GM23338 (cell line): ENCODE data around the gene SP8. TPM values are rescaled to one million over a fixed set of nuclear protein-coding genes. Genes with fewer than 3 reads are reported as not detected.

Source experiments
- ATAC-seq: fragments of 200-7000 bp; cut with Tn5 transposase; 3 replicates; pipeline ENCODE4 v1.9.1; 2020
- DNase-seq: peaks from one replicate; pipeline ENCODE4 v3.0.0-alpha.2; 2015; ENCODE audit warnings: low spot score
- H2AFZ ChIP-seq: fragments of 200-600 bp; sonication (generic); 2 replicates; pipeline ENCODE4 v1.8.0; 2016; ENCODE audit warnings: antibody characterized with exemption, mild to moderate bottlenecking, moderate library complexity
- H3F3A ChIP-seq: fragments of 200-600 bp; sonication (generic); replicated peaks from 2 replicates; pipeline ENCODE4 v1.8.0; 2017; ENCODE audit warnings: antibody characterized with exemption, mixed run types, low read depth
- H3K27ac ChIP-seq: fragments of 200-600 bp; sonication (generic); 2 replicates; pipeline ENCODE4 v1.6.1; 2016; ENCODE audit warnings: low read depth
- H3K27me3 ChIP-seq: fragments of 200-600 bp; sonication (generic); 2 replicates; pipeline ENCODE4 v1.8.0; 2016; ENCODE audit warnings: mild to moderate bottlenecking, mixed run types, moderate library complexity; ENCODE audit not compliant: insufficient read depth
- H3K36me3 ChIP-seq: fragments of 200-600 bp; sonication (generic); 2 replicates; pipeline ENCODE4 v1.8.0; 2016; ENCODE audit warnings: mild to moderate bottlenecking; ENCODE audit not compliant: insufficient read depth
- H3K4me1 ChIP-seq: fragments of 200-600 bp; sonication (generic); 2 replicates; pipeline ENCODE4 v1.8.0; 2016; ENCODE audit warnings: mild to moderate bottlenecking, moderate library complexity; ENCODE audit not compliant: insufficient read depth
- H3K4me2 ChIP-seq: fragments of 200-600 bp; sonication (generic); 2 replicates; pipeline ENCODE4 v1.7.1; 2017; ENCODE audit warnings: mixed run types
- H3K4me3 ChIP-seq: fragments of 200-600 bp; sonication (generic); 2 replicates; pipeline ENCODE4 v1.6.1; 2016; ENCODE audit warnings: mixed run types
- H3K79me2 ChIP-seq: fragments of 200-600 bp; sonication (generic); replicated peaks from 2 replicates; pipeline ENCODE4 v1.8.0; 2017; ENCODE audit warnings: mild to moderate bottlenecking; ENCODE audit not compliant: insufficient read depth
- H3K9me2 ChIP-seq: fragments of 200-600 bp; sonication (generic); 2 replicates; pipeline ENCODE4 v1.8.0; 2017; ENCODE audit not compliant: insufficient read depth
- H4K20me1 ChIP-seq: fragments of 200-600 bp; sonication (generic); replicated peaks from 2 replicates; pipeline ENCODE4 v1.8.0; 2017; ENCODE audit warnings: mild to moderate bottlenecking; ENCODE audit not compliant: insufficient read depth
- H3K27ac Mint-ChIP-seq: 2 replicates; pipeline ENCODE4 v1.8.0; 2020; ENCODE audit warnings: inconsistent platforms, mild to moderate bottlenecking, moderate library complexity, mixed read lengths
- H3K27me3 Mint-ChIP-seq: 3 replicates; pipeline ENCODE4 v1.8.0; 2022; ENCODE audit warnings: low read depth, mild to moderate bottlenecking, moderate library complexity, mixed read lengths, inconsistent platforms; ENCODE audit not compliant: insufficient read depth, poor library complexity
- H3K36me3 Mint-ChIP-seq: 3 replicates; pipeline ENCODE4 v1.8.0; 2021; ENCODE audit warnings: low read depth, mild to moderate bottlenecking, inconsistent platforms, moderate library complexity, mixed read lengths
- H3K4me1 Mint-ChIP-seq: 3 replicates; pipeline ENCODE4 v1.8.0; 2020; ENCODE audit warnings: mild to moderate bottlenecking, inconsistent platforms, mixed read lengths
- H3K4me3 Mint-ChIP-seq: 3 replicates; pipeline ENCODE4 v1.8.0; 2021; ENCODE audit warnings: moderate library complexity, mild to moderate bottlenecking, inconsistent platforms, mixed read lengths
- H3K9me3 Mint-ChIP-seq: 3 replicates; pipeline ENCODE4 v1.8.0; 2020; ENCODE audit warnings: moderate library complexity, mild to moderate bottlenecking, inconsistent platforms, mixed read lengths
- EZH2 ChIP-seq: fragments of 200-600 bp; sonication (generic); IDR thresholded peaks from one replicate; pipeline ENCODE4 v1.8.0; 2017; ENCODE audit warnings: antibody characterized with exemption, mild to moderate bottlenecking, low read depth; ENCODE audit not compliant: unreplicated experiment
- NANOG ChIP-seq: IDR thresholded peaks from 2 replicates; pipeline ENCODE4 v1.6.1; 2016; ENCODE audit warnings: antibody characterized with exemption, borderline replicate concordance
- REST ChIP-seq: IDR thresholded peaks from one replicate; pipeline ENCODE4 v1.6.1; 2018; ENCODE audit warnings: antibody characterized with exemption; ENCODE audit not compliant: unreplicated experiment
- STAT1 ChIP-seq: IDR thresholded peaks from one replicate; pipeline ENCODE4 v1.6.1; 2016; ENCODE audit warnings: antibody characterized with exemption; ENCODE audit not compliant: unreplicated experiment
- ZNF462 ChIP-seq: fragments of 250-450 bp; sonication (Bioruptor Pico); IDR thresholded peaks from 2 replicates; pipeline ENCODE4 v1.5.0; 2020; ENCODE audit warnings: mild to moderate bottlenecking, moderate library complexity
- polyA plus RNA-seq: library from polyadenylated mRNA; unstranded; fragments of >200 nt; fragmentation: Nextera tagmentation; extraction: Ambion mirVana; gene quantifications from 2 replicates; pipeline ENCODE4 v1.2.1, GENCODE V29; 2016
- total RNA-seq: library from RNA; depleted of rRNA; stranded (reverse); fragments of >200 nt; shearing (Covaris generic); gene quantifications from 2 replicates; pipeline ENCODE4 v1.2.3, GENCODE V29; 2014

The SP8 gene
- total and polyA plus RNA-seq, 2 experiments from 2014 or later, result 3.7 to 6.7 TPM

- TF ChIP-seq REST, result no peak
Measured at GRCh38 chr7:20797042-20797461, 10.4 kb upstream of the SP8 start (continued).

GRCh38 chr7:20796500-20796899 is 9.8 kb upstream of the SP8 start:
- peaks cover 57% of the 10 kb centered on the region for H3K27me3 Mint-ChIP-seq
- H3K4me3 Mint-ChIP-seq, result peak overlapping the region; percentile 94
- Histone ChIP-seq H3K4me2 (peak overlapping the region; percentile 84), H3K27ac (peak overlapping the region; percentile 21; the same call in 1 of the 2 replicates), H3K9me2 (no peaks in the 10 kb centered on the region), H4K20me1 (no peaks in the 10 kb centered on the region), H3K4me3 (peak overlapping the region; percentile 67), H3K79me2 (no peaks in the 10 kb centered on the region), H3K27me3 (peaks cover 50% of the 10 kb centered on the region), H3K4me1 (peaks cover 75% of the 10 kb centered on the region), H2AFZ (no peak overlapping the region), H3F3A (peaks cover 17% of the 10 kb centered on the region; the same call in 1 of the 2 replicates), H3K36me3 (no peaks in the 10 kb centered on the region)
- H3K4me1 Mint-ChIP-seq, result peaks cover 62% of the 10 kb centered on the region
- no peaks in the 10 kb centered on the region; the same call in 2 of the 3 replicates for H3K36me3 Mint-ChIP-seq
- no peak for DNase-seq
- ATAC-seq, result no peak
- no peak overlapping the region for H3K27ac Mint-ChIP-seq
- no peaks in the 10 kb centered on the region for H3K9me3 Mint-ChIP-seq
- TF ChIP-seq ZNF462 (CRISPR knock-in tag), result no peak
- TF ChIP-seq NANOG, result no peak
- no peak for TF ChIP-seq STAT1
- peak; percentile 3 for TF ChIP-seq EZH2
- TF ChIP-seq REST, result no peak
